NT2/D1 (cell line): ENCODE results near the gene PCSK2.

ENCODE experiments used
- SUZ12 ChIP-seq: IDR thresholded peaks from 2 replicates; pipeline ENCODE4 v1.6.1; 2011; ENCODE audit not compliant: insufficient read length, insufficient read depth; ENCODE audit errors: extremely low read depth
- ZNF274 ChIP-seq: IDR thresholded peaks from 2 replicates; pipeline ENCODE4 v1.6.1; 2011; ENCODE audit warnings: mild to moderate bottlenecking, low read depth, low read length

- TF ChIP-seq SUZ12 = no peak
- no peak for TF ChIP-seq ZNF274
Measured at GRCh38 chr20:17463711-17464110, 236.9 kb downstream of the PCSK2 start.
